Smooth muscle cell (in vitro differentiated cells): ENCODE data around the gene ZNF729. TPM values are rescaled to one million over a fixed set of nuclear protein-coding genes. Genes with fewer than 3 reads are reported as not detected.
"Not testable (repeated sequence)": the region's sequence is repeated elsewhere in the genome, so short reads cannot be mapped to it uniquely, and the experiment has no call there.

Experiments
- DNase-seq: peaks from one replicate; lab custom pipeline; 2025; ENCODE audit not compliant: unreplicated experiment; lab: John Stamatoyannopoulos, UW
- H2AFZ ChIP-seq: fragments of 200-600 bp; sonication (generic); 2 replicates; pipeline ENCODE4 v1.6.0; 2016; ENCODE audit warnings: antibody characterized with exemption, low read depth, mild to moderate bottlenecking
- H3F3A ChIP-seq: fragments of 200-600 bp; sonication (generic); 2 replicates; pipeline ENCODE4 v1.6.0; 2017; ENCODE audit warnings: antibody characterized with exemption, low read depth
- H3K27ac ChIP-seq: fragments of 200-600 bp; sonication (generic); 2 replicates; pipeline ENCODE4 v1.5.1; 2016; ENCODE audit warnings: low read depth, mild to moderate bottlenecking
- H3K27me3 ChIP-seq: fragments of 200-600 bp; sonication (generic); 2 replicates; pipeline ENCODE4 v1.6.1; 2016; ENCODE audit warnings: low read depth, mild to moderate bottlenecking
- H3K36me3 ChIP-seq: fragments of 200-600 bp; sonication (generic); 2 replicates; pipeline ENCODE4 v1.5.1; 2016; ENCODE audit warnings: low read depth
- H3K4me1 ChIP-seq: fragments of 200-600 bp; sonication (generic); 2 replicates; pipeline ENCODE4 v1.5.1; 2016; ENCODE audit warnings: low read depth
- H3K4me2 ChIP-seq: fragments of 200-600 bp; sonication (generic); 2 replicates; pipeline ENCODE4 v1.6.0; 2016; ENCODE audit warnings: mild to moderate bottlenecking
- H3K4me3 ChIP-seq: fragments of 200-600 bp; sonication (generic); 2 replicates; pipeline ENCODE4 v1.5.1; 2016; ENCODE audit warnings: mild to moderate bottlenecking
- H3K79me2 ChIP-seq: fragments of 200-600 bp; sonication (generic); 2 replicates; pipeline ENCODE4 v1.6.0; 2016; ENCODE audit warnings: low read depth, mild to moderate bottlenecking
- H3K9ac ChIP-seq: fragments of 200-600 bp; sonication (generic); 2 replicates; pipeline ENCODE4 v1.6.0; 2016; ENCODE audit warnings: low read depth
- H3K9me3 ChIP-seq: fragments of 200-600 bp; sonication (generic); replicated peaks from 2 replicates; pipeline ENCODE4 v1.5.1; 2016; ENCODE audit warnings: low read depth
- H4K20me1 ChIP-seq: fragments of 200-600 bp; sonication (generic); 2 replicates; pipeline ENCODE4 v1.6.0; 2016; ENCODE audit warnings: low read depth
- WGBS: methylation state at CpG from one replicate; pipeline ENCODE4 v1.1.7; 2016; ENCODE audit warnings: low lambda C conversion rate; 5-methylcytosine and 5-hydroxymethylcytosine counted together
- polyA plus RNA-seq: library from polyadenylated mRNA; unstranded; fragments of >200 nt; fragmentation: Nextera tagmentation; extraction: Ambion mirVana; gene quantifications from 2 replicates; pipeline ENCODE4 v1.2.1, GENCODE V29; 2016
- total RNA-seq: library from RNA; depleted of rRNA; stranded (reverse); fragments of >200 nt; gene quantifications from 2 replicates; pipeline ENCODE4 v1.2.3, GENCODE V29; 2014
- TF ChIP-seq, protein P1 (sequence below): fragments of 200-600 bp; sonication (generic); IDR thresholded peaks from 2 replicates; pipeline ENCODE4 v1.5.1; 2017; ENCODE audit warnings: borderline replicate concordance, mild to moderate bottlenecking, antibody characterized with exemption; ENCODE audit not compliant: insufficient read depth, poor library complexity, severe bottlenecking

The ZNF729 gene
- total and polyA plus RNA-seq, 2 experiments from 2014 or later = not detected

- 60% methylated on average over 2 of the region's 2 CpGs for WGBS
Observed at GRCh38 chr19:22260499-22260898, 25.7 kb upstream of the ZNF729 start.

GRCh38 chr19:22261596-22261995 lies 24.6 kb upstream of the ZNF729 start:
- 72% methylated on average over 6 of the region's 37 CpGs for WGBS
- H3K9me3 ChIP-seq = no peaks in the 10 kb centered on the region

More at GRCh38 chr19:22260499-22260898, 25.7 kb upstream of the ZNF729 start:
- Histone ChIP-seq H3K27me3 (no peaks in the 10 kb centered on the region), H3F3A (no peaks in the 10 kb centered on the region), H4K20me1 (no peaks in the 10 kb centered on the region), H3K79me2 (no peaks in the 10 kb centered on the region), H3K4me3 (no peak overlapping the region), H3K4me2 (no peak overlapping the region), H3K4me1 (no peaks in the 10 kb centered on the region), H3K27ac (no peak overlapping the region), H3K9me3 (no peaks in the 10 kb centered on the region), H3K9ac (no peak overlapping the region), H2AFZ (no peak overlapping the region), H3K36me3 (no peaks in the 10 kb centered on the region)
- TF ChIP-seq, protein P1, sequence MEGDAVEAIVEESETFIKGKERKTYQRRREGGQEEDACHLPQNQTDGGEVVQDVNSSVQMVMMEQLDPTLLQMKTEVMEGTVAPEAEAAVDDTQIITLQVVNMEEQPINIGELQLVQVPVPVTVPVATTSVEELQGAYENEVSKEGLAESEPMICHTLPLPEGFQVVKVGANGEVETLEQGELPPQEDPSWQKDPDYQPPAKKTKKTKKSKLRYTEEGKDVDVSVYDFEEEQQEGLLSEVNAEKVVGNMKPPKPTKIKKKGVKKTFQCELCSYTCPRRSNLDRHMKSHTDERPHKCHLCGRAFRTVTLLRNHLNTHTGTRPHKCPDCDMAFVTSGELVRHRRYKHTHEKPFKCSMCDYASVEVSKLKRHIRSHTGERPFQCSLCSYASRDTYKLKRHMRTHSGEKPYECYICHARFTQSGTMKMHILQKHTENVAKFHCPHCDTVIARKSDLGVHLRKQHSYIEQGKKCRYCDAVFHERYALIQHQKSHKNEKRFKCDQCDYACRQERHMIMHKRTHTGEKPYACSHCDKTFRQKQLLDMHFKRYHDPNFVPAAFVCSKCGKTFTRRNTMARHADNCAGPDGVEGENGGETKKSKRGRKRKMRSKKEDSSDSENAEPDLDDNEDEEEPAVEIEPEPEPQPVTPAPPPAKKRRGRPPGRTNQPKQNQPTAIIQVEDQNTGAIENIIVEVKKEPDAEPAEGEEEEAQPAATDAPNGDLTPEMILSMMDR = no peak
- DNase-seq = no peak

DNA sequence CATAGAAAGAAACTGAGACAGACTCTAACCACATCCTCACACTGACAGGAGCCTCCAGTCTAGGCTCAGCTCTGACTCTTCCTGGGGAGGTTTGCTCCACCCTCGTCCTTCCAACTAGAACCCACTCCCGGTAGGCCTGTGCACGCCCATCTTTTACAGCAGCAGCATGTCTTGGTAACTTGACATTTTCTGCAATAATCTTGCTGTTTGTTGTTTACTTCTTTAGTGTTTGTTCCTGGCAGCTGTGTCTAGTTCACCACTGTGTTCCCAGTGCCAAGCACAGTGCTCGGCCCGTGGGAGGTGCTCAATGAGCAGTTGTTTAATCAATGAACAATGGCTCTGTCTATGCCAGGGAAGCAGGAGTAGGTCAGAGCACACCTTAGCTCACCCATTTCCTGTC lies 23.1 kb upstream of the ZNF729 start:
- Histone ChIP-seq H3K9ac (no peak overlapping the region), H3K9me3 (no peaks in the 10 kb centered on the region), H4K20me1 (no peaks in the 10 kb centered on the region), H3K36me3 (no peaks in the 10 kb centered on the region), H3K79me2 (no peaks in the 10 kb centered on the region), H2AFZ (no peak overlapping the region), H3K27me3 (no peaks in the 10 kb centered on the region), H3F3A (no peaks in the 10 kb centered on the region), H3K27ac (no peak overlapping the region), H3K4me1 (no peaks in the 10 kb centered on the region), H3K4me3 (no peak overlapping the region), H3K4me2 (no peak overlapping the region)
- DNase-seq = no peak
- TF ChIP-seq, protein P1 = no peak
- 83% methylated on average over 5 of the region's 5 CpGs for WGBS

More at GRCh38 chr19:22261596-22261995, 24.6 kb upstream of the ZNF729 start:
- Histone ChIP-seq H3K27me3 (no peaks in the 10 kb centered on the region), H3K4me2 (no peak overlapping the region), H3K79me2 (no peaks in the 10 kb centered on the region), H2AFZ (no peak overlapping the region), H3K9ac (no peak overlapping the region), H4K20me1 (no peaks in the 10 kb centered on the region), H3K4me3 (no peak overlapping the region), H3K36me3 (no peaks in the 10 kb centered on the region), H3K4me1 (no peaks in the 10 kb centered on the region), H3F3A (no peaks in the 10 kb centered on the region), H3K27ac (no peak overlapping the region)
- DNase-seq = no peak
- TF ChIP-seq, protein P1 = no peak

DNA sequence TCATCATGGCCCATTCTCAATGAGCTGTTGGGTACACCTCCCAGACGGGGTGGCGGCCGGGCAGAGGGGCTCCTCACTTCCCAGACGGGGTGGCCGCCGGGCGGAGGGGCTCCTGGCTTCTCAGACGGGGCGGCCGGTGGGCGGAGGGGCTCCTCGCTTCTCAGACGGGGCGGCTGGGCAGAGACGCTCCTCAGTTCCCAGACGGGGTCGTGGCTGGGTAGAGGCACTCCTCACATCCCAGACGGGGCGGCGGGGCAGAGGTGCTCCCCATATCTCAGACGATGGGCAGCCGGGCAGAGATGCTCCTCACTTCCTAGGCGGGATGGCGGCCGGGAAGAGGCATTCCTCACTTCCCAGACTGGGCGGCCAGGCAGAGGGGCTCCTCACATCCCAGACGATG lies 35.3 kb downstream of the ZNF729 start:
- not testable (repeated sequence) for H2AFZ ChIP-seq, DNase-seq
- 82% methylated on average over 22 of the region's 27 CpGs for WGBS

More for the DNA sequence above, 35.3 kb downstream of the ZNF729 start:
- H3K4me1 ChIP-seq, H3K36me3 ChIP-seq, H3K9ac ChIP-seq, H3F3A ChIP-seq, H3K27me3 ChIP-seq, H3K79me2 ChIP-seq, H4K20me1 ChIP-seq, H3K4me3 ChIP-seq, H3K27ac ChIP-seq, H3K9me3 ChIP-seq, H3K4me2 ChIP-seq: not testable (repeated sequence)
